ENCODE measurements around the gene FGFR3.

Gene FGFR3

GRCh38 chr4:1770791-1771231 lies 22.3 kb upstream of the FGFR3 start:
- no peak for DNase-seq

GRCh38 chr4:1771555-1772305 lies 21.4 kb upstream of the FGFR3 start:
- no peak for DNase-seq

- no peak for DNase-seq
These were observed 20.1 kb upstream of the FGFR3 start for GRCh38 chr4:1772853-1773538.

- no peak for DNase-seq
These were observed 19.3 kb upstream of the FGFR3 start for GRCh38 chr4:1773754-1774153.

GRCh38 chr4:1775731-1776500 lies 17.2 kb upstream of the FGFR3 start:
- DNase-seq = no peak

- no peak for DNase-seq
These were observed 16.5 kb upstream of the FGFR3 start for GRCh38 chr4:1776521-1777161.

- no peak for DNase-seq
These were observed 15.1 kb upstream of the FGFR3 start for GRCh38 chr4:1777822-1778641.

- no peak for DNase-seq
These were observed 14.3 kb upstream of the FGFR3 start for GRCh38 chr4:1778642-1779392.

GRCh38 chr4:1779588-1780382 lies 13.3 kb upstream of the FGFR3 start:
- no peak for DNase-seq

GRCh38 chr4:1780435-1780834 lies 12.7 kb upstream of the FGFR3 start:
- no peak for DNase-seq

- DNase-seq = no peak
These were observed 10.1 kb upstream of the FGFR3 start for GRCh38 chr4:1783015-1783414.

GRCh38 chr4:1783970-1784369 lies 9.1 kb upstream of the FGFR3 start:
- DNase-seq = no peak

GRCh38 chr4:1784395-1784788 lies 8.7 kb upstream of the FGFR3 start:
- DNase-seq = no peak

GRCh38 chr4:1784789-1785591 lies 8.1 kb upstream of the FGFR3 start:
- no peak for DNase-seq

GRCh38 chr4:1785592-1785991 lies 7.5 kb upstream of the FGFR3 start:
- DNase-seq = no peak

GRCh38 chr4:1786544-1787362 lies 6.3 kb upstream of the FGFR3 start:
- DNase-seq = no peak

GRCh38 chr4:1787411-1788077 lies 5.5 kb upstream of the FGFR3 start:
- no peak for DNase-seq

GRCh38 chr4:1788254-1788973 lies 4.7 kb upstream of the FGFR3 start:
- no peak for DNase-seq
